CD4-positive, alpha-beta T cell treated with Interferon alpha-2 for 1 hour (primary cell): Measurements from ENCODE around the gene TMEM242.
"Not testable (repeated sequence)": the region's sequence is repeated elsewhere in the genome, so short reads cannot be mapped to it uniquely, and the experiment has no call there.

Experiments
- DNase-seq, 2 donors: peaks; one replicate each; pipeline ENCODE4 v3.0.0-alpha.2; 2020 to 2022

The TMEM242 gene

GRCh38 chr6:157322792-157323254, 496 bp downstream of the TMEM242 start:
- DNase-seq = peak; percentile 76 to 78

GRCh38 chr6:157316871-157317814, 6.2 kb downstream of the TMEM242 start:
- peak in 1 of 2 donors; percentile 51 for DNase-seq

GRCh38 chr6:157314705-157315321, 8.5 kb downstream of the TMEM242 start:
- DNase-seq = peak; percentile 34 to 69

- no peak for DNase-seq
Observed at GRCh38 chr6:157313531-157314467, 9.5 kb downstream of the TMEM242 start.

GRCh38 chr6:157312757-157313156, 10.6 kb downstream of the TMEM242 start:
- DNase-seq = no peak

- not testable (repeated sequence) for DNase-seq
Observed at GRCh38 chr6:157310693-157311092, 12.6 kb downstream of the TMEM242 start.

DNA sequence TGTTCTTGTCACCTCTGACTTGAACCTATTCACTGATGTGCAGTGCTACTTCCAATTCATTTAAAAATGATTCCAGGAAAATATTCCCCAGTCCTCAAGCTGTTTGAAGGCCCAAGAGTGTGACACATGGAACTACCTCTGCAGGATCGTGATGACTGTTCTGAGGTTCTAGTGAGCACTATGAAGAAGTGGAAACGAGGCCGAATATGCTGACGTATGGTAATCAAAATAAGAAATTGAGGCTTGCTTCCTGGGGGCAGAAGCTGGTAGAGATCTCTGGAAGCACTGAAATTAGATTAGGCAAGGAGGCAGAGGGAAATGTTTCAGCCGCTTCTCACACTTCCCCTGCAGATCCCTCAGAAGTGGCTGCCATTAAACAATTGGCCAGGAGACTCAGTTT, 15.7 kb downstream of the TMEM242 start:
- DNase-seq = no peak

GRCh38 chr6:157305670-157306653, 17.4 kb downstream of the TMEM242 start:
- no peak for DNase-seq

DNA sequence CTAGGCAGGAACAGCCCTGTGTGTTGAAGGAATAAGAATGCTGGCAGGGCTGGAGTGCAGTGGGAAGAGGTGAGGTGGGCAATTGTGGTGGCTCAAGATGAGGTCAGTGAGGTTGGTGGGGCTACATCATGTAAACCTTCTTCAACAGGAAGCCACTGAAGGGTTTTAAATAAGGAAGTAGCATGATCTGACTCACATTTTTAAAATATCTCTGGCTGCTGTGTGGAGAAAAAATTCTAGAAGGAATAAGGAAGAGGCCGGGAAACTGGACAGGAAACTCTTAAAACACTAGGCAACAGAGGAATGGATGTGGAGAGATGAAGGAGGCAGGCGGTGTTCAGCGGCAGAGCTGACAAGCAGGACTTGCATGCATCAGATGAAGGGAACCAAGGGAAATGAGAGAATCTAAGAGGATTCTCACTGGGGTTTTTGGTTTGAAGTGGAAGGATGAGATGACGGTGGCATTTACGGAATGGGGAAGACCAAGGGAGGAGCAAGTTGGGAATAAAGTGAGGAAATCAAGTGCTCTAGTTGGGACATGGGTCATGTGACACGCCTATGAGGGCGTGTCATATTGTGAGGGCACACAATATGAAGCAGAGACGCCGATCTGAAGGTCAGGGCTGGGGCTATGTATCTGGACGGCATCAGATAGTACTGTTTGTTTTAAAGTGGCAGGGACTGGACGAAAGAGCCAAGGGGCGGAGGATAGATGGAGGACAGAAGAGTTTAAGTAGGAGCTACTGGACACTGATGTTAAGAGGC, 18.2 kb downstream of the TMEM242 start:
- DNase-seq = no peak

DNA sequence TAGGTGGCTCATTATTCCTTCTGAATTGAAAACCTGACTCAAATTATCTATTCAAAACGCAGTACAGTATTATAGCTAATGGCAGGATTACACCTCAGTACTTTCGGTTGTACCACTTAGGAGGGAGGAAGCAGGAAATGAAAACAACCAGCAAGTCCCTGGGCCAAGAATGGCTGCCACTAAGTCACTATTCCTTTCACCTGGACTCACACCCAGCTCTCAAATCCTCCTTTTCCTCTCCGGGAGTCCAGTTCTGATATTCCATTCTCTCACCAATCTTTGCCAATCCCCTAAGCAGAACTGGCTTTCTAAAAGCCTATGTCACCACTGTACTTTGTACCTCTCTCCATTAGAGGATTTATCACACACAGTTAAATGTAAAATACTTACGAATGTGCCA, 20.6 kb downstream of the TMEM242 start:
- no peak for DNase-seq

- DNase-seq = no peak
Observed at GRCh38 chr6:157300436-157300835, 22.9 kb downstream of the TMEM242 start.

DNA sequence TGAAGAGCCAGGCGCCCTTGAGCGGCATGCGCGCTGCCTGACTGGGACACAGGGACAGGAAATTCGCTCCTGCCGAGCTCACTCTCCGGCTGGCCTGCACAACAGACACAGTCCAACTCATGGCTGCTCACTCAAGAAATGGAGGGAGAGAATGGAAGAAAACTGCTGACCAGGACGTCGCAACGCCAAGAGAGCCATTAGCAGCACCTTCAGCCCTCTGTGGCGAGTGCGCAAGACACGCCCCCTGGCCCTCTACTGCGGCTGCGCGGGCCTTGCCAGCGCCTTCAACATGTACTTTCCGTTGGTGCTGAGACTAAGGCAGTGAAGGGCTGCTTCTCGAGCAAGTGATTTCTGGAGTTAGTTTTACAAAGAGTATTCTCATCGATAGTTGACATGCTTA, 23.3 kb downstream of the TMEM242 start:
- DNase-seq = no peak

- no peak for DNase-seq
Observed at GRCh38 chr6:157298216-157298724, 25.0 kb downstream of the TMEM242 start.

GRCh38 chr6:157294654-157295053, 28.7 kb downstream of the TMEM242 start:
- no peak for DNase-seq

- no peak for DNase-seq
Observed at GRCh38 chr6:157293780-157294179, 29.5 kb downstream of the TMEM242 start.

GRCh38 chr6:157292202-157292601, 31.1 kb downstream of the TMEM242 start:
- no peak for DNase-seq

GRCh38 chr6:157291356-157291755, 32.0 kb downstream of the TMEM242 start:
- DNase-seq = no peak

GRCh38 chr6:157290797-157291196, 32.5 kb downstream of the TMEM242 start:
- no peak for DNase-seq

- no peak for DNase-seq
Observed at GRCh38 chr6:157289764-157290163, 33.6 kb downstream of the TMEM242 start.

DNA sequence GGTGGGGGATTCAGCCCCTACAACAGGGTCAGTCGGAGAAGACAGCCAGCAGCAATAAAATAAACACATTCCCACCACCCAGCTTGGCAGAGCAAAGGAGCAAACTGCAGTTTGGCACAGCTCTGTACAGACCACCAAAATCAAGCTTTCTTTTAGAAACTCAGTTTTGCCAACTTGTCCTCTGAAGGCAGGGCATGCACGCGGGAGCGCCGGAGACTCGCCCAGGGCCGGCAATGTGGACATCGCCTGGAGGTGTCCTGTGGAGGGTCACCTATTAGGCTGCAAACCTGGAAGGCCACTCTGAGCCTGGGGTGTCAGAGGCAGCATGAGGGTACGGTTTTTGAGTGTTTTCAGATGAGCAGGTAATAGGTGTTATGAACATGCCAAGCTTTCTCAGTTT, 34.7 kb downstream of the TMEM242 start:
- no peak for DNase-seq

DNA sequence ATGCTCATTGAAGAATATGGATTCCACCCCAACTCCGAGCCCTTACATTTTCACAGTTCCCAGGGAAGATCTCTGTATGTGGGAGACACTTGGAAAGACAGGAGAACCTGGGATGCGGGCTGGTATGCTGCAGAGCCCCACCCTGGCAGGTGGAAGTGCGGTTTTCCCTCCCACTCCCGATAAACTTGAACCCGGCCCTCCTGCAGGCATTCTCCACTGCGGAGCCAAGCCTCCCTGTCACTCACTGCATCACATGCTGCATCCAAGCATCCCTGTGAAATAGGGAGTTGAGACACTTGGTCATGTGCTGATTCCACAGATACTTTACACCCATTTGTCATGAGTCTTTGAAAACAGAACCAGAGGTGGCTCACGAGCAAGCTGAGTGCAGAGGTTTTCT, 35.4 kb downstream of the TMEM242 start:
- no peak for DNase-seq
